A549 treated with DMSO at 1 μM for 4 hours (cell line): ENCODE data around the gene IPO5. TPM values are rescaled to one million over a fixed set of nuclear protein-coding genes. Genes with fewer than 3 reads are reported as not detected.

ENCODE experiments used
- total RNA-seq: library from RNA; stranded (reverse); fragments of 200-300 nt; extraction: Qiagen RNA extraction; gene quantifications from 5 replicates; pipeline ENCODE4 v1.2.3, GENCODE V29; 2022; ENCODE audit warnings: low read depth

IPO5 gene
- 81.9 to 106 TPM (median 100 TPM) in 5 replicates for total RNA-seq

GRCh38 chr13:97953376-97953970 is at the start of gene IPO5:
Gene IPO5, plus strand, starts transcription at chr13:97953675. Its CDS starts 23,022 bp downstream, at chr13:97976697.

Other genes with a start within 250 kb of the IPO5 start
- gene FARP1, start 189.4 kb downstream of the IPO5 start, total RNA-seq, result 9.2 to 14.1 TPM (median 9.7 TPM) in 5 replicates
- gene RNF113B, start 223.6 kb downstream of the IPO5 start, total RNA-seq, result not detected in 5 replicates